Astrocyte (in vitro differentiated cells and primary cell): ENCODE measurements around the gene PEA15. TPM values are rescaled to one million over a fixed set of nuclear protein-coding genes. Genes with fewer than 3 reads are reported as not detected.

Experiments used
- DNase-seq: peaks from one replicate; pipeline ENCODE4 v3.0.0-alpha.2; 2010; ENCODE audit warnings: low read depth
- FAIRE-seq: peaks from 2 replicates; lab custom pipeline; 2011; peaks lifted over from hg19 to GRCh38; lab: Jason Lieb, UNC
- H2AFZ ChIP-seq: 2 replicates; pipeline ENCODE4 v1.6.0; 2012; ENCODE audit warnings: low read depth, low read length, inconsistent platforms
- H3K27ac ChIP-seq: 2 replicates; pipeline ENCODE4 v1.5.1; 2011; ENCODE audit warnings: low read depth, low read length, inconsistent platforms
- H3K27me3 ChIP-seq: 2 replicates; pipeline ENCODE4 v1.6.0; 2011; ENCODE audit warnings: low read length, inconsistent platforms; ENCODE audit not compliant: insufficient read depth
- H3K36me3 ChIP-seq: 2 replicates; pipeline ENCODE4 v1.5.1; 2011; ENCODE audit warnings: low read length, inconsistent platforms; ENCODE audit not compliant: insufficient read depth
- H3K4me1 ChIP-seq: 2 replicates; pipeline ENCODE4 v1.5.1; 2011; ENCODE audit warnings: low read length, inconsistent platforms; ENCODE audit not compliant: insufficient read depth
- H3K4me2 ChIP-seq: 2 replicates; pipeline ENCODE4 v1.6.0; 2012; ENCODE audit warnings: low read length, inconsistent platforms
- H3K4me3 ChIP-seq: 2 replicates; pipeline ENCODE4 v1.5.1; 2011; ENCODE audit warnings: low read depth, mild to moderate bottlenecking, low read length, inconsistent platforms; ENCODE audit not compliant: insufficient read depth
- H3K79me2 ChIP-seq: 2 replicates; pipeline ENCODE4 v1.6.0; 2012; ENCODE audit warnings: mild to moderate bottlenecking, low read length, inconsistent platforms; ENCODE audit not compliant: insufficient read depth
- H3K9ac ChIP-seq: 2 replicates; pipeline ENCODE4 v1.6.0; 2012; ENCODE audit warnings: mild to moderate bottlenecking, low read length, inconsistent platforms
- H3K9me3 ChIP-seq: 2 replicates; pipeline ENCODE4 v1.5.1; 2012; ENCODE audit warnings: low read depth, mild to moderate bottlenecking, low read length, inconsistent platforms; ENCODE audit not compliant: insufficient read depth
- H4K20me1 ChIP-seq: 2 replicates; pipeline ENCODE4 v1.6.0; 2012; ENCODE audit warnings: low read length, inconsistent platforms; ENCODE audit not compliant: insufficient read depth
- H3K27ac Mint-ChIP-seq: one replicate; pipeline ENCODE4 v1.8.0; 2021; ENCODE audit warnings: mild to moderate bottlenecking, mixed read lengths; ENCODE audit not compliant: unreplicated experiment
- H3K27me3 Mint-ChIP-seq: one replicate; pipeline ENCODE4 v1.8.0; 2021; ENCODE audit warnings: low read depth, mixed read lengths; ENCODE audit not compliant: unreplicated experiment
- H3K36me3 Mint-ChIP-seq: one replicate; pipeline ENCODE4 v1.8.0; 2021; ENCODE audit warnings: low read depth, mixed read lengths; ENCODE audit not compliant: unreplicated experiment
- H3K4me1 Mint-ChIP-seq: one replicate; pipeline ENCODE4 v1.8.0; 2021; ENCODE audit warnings: low read depth, mixed read lengths; ENCODE audit not compliant: unreplicated experiment
- H3K4me3 Mint-ChIP-seq: one replicate; pipeline ENCODE4 v1.8.0; 2021; ENCODE audit warnings: mild to moderate bottlenecking, moderate library complexity, mixed read lengths; ENCODE audit not compliant: unreplicated experiment
- H3K9me3 Mint-ChIP-seq: one replicate; pipeline ENCODE4 v1.8.0; 2021; ENCODE audit warnings: mild to moderate bottlenecking, mixed read lengths; ENCODE audit not compliant: unreplicated experiment
- EZH2 ChIP-seq: IDR thresholded peaks from 2 replicates; pipeline ENCODE4 v1.6.1; 2012; ENCODE audit warnings: mild to moderate bottlenecking, low read length, inconsistent platforms; ENCODE audit not compliant: insufficient read depth
- total RNA-seq: library from RNA; stranded (reverse); gene quantifications from 2 replicates; pipeline ENCODE4 v1.2.1, GENCODE V29; 2021
- TF ChIP-seq, protein P1 (sequence below): IDR thresholded peaks from 2 replicates; pipeline ENCODE4 v1.5.1; 2011; ENCODE audit warnings: low read depth, mild to moderate bottlenecking, inconsistent platforms, low read length, moderate library complexity; ENCODE audit not compliant: insufficient read depth

PEA15 gene
- total RNA-seq, 1 donor from 2014 or later = 470 TPM

DNA sequence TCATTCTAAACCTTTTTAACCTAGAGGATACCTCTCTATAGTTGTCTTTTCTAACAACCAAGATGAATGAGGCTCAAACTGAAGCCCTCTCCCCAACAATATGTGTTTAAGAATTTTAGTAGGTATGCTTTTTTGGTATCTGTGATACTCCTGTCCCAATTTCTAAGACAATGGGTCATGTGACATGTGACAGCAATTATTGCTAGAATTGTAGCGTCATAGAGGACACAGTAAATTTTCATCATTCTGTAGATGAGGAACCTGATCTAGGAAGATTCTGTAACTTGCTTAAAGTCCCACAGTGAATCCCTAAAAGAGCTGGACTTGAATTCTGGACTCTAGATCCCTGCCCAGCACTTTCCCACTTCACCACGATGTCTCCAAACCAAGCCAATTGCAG is 26.5 kb upstream of the PEA15 start:
- H3K36me3 Mint-ChIP-seq = no peaks in the 10 kb centered on the region
- H3K9me3 Mint-ChIP-seq = peaks cover 2% of the 10 kb centered on the region

DNA sequence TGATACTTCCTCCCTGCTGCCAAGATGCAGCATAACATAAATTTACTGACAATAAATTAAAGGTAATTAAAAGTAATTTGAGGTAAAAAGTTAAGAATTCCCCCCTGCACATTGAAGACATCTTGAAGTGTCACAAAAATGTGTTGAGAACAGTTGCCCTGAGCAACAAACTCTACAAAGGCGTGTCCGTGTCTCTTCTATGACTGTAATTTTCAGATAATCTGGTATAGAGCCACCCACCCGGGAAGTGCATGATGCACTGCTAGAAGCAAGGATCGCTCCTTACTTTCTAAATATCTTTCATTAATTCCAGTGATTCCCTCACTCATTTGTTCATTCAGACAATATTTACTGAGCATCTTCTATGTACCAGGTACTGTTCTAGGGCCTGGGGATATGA is 25.8 kb upstream of the PEA15 start:
- H3K9ac ChIP-seq = no peak overlapping the region
- H2AFZ ChIP-seq = no peak overlapping the region
- peaks cover 14% of the 10 kb centered on the region for H3K4me1 Mint-ChIP-seq
- H3K36me3 ChIP-seq = no peaks in the 10 kb centered on the region
- no peaks in the 10 kb centered on the region for H4K20me1 ChIP-seq
- no peaks in the 10 kb centered on the region for H3K79me2 ChIP-seq
- TF ChIP-seq, protein P1, sequence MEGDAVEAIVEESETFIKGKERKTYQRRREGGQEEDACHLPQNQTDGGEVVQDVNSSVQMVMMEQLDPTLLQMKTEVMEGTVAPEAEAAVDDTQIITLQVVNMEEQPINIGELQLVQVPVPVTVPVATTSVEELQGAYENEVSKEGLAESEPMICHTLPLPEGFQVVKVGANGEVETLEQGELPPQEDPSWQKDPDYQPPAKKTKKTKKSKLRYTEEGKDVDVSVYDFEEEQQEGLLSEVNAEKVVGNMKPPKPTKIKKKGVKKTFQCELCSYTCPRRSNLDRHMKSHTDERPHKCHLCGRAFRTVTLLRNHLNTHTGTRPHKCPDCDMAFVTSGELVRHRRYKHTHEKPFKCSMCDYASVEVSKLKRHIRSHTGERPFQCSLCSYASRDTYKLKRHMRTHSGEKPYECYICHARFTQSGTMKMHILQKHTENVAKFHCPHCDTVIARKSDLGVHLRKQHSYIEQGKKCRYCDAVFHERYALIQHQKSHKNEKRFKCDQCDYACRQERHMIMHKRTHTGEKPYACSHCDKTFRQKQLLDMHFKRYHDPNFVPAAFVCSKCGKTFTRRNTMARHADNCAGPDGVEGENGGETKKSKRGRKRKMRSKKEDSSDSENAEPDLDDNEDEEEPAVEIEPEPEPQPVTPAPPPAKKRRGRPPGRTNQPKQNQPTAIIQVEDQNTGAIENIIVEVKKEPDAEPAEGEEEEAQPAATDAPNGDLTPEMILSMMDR = no peak
- TF ChIP-seq EZH2 = no peak
- peaks cover 2% of the 10 kb centered on the region for H3K9me3 Mint-ChIP-seq
- FAIRE-seq (no peak), DNase-seq (no peak)
- no peaks in the 10 kb centered on the region for H3K36me3 Mint-ChIP-seq
- no peaks in the 10 kb centered on the region for H3K4me1 ChIP-seq
- H3K4me3 Mint-ChIP-seq = no peak overlapping the region
- no peaks in the 10 kb centered on the region for H3K27me3 ChIP-seq
- H3K27ac Mint-ChIP-seq = no peak overlapping the region
- H3K4me2 ChIP-seq = no peak overlapping the region
- H3K9me3 ChIP-seq = no peaks in the 10 kb centered on the region
- H3K27me3 Mint-ChIP-seq = peaks cover 6% of the 10 kb centered on the region
- H3K4me3 ChIP-seq = no peak overlapping the region
- no peak overlapping the region for H3K27ac ChIP-seq

More for the DNA sequence above, 26.5 kb upstream of the PEA15 start:
- DNase-seq (no peak), FAIRE-seq (no peak)
- no peak overlapping the region for H3K27ac ChIP-seq
- Mint-ChIP-seq H3K27ac (no peak overlapping the region), H3K4me1 (peaks cover 14% of the 10 kb centered on the region), H3K4me3 (no peak overlapping the region), H3K27me3 (peaks cover 12% of the 10 kb centered on the region)
- TF ChIP-seq, protein P1 = no peak
- no peak for TF ChIP-seq EZH2
- H3K4me1 ChIP-seq = no peaks in the 10 kb centered on the region
- H3K27me3 ChIP-seq = peaks cover 2% of the 10 kb centered on the region
- H3K9ac ChIP-seq = no peak overlapping the region
- H3K4me3 ChIP-seq = no peak overlapping the region
- no peak overlapping the region for H2AFZ ChIP-seq
- H3K9me3 ChIP-seq = no peaks in the 10 kb centered on the region
- no peaks in the 10 kb centered on the region for H3K36me3 ChIP-seq
- H3K79me2 ChIP-seq = no peaks in the 10 kb centered on the region
- H4K20me1 ChIP-seq = no peaks in the 10 kb centered on the region
- no peak overlapping the region for H3K4me2 ChIP-seq

DNA sequence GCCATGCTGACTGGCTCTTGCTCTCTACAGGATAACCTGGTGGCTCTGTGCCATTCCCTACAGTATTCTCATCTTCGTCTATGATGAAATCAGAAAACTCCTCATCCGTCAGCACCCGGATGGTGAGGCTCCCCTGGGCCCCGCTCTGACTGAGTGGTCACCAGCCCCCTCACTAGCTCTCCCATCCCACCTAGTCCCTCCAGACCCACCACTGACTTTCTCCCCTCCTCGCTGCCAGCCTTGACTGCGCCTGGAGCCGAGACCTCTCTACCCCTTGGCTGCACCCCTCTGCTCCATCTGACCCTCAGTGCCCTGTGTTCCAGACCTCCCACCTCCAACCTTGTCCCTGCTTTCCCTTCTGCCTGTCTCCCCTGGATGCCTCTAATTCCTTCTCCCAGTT is 18.9 kb upstream of the PEA15 start:
- Histone ChIP-seq H3K9ac (no peak overlapping the region), H3K27ac (no peak overlapping the region), H3K4me2 (no peak overlapping the region), H3K36me3 (no peaks in the 10 kb centered on the region), H3K4me1 (peaks cover 5% of the 10 kb centered on the region), H3K9me3 (no peaks in the 10 kb centered on the region), H4K20me1 (no peaks in the 10 kb centered on the region), H3K79me2 (no peaks in the 10 kb centered on the region), H3K4me3 (no peak overlapping the region), H3K27me3 (no peaks in the 10 kb centered on the region), H2AFZ (no peak overlapping the region)
- DNase-seq (no peak), FAIRE-seq (no peak)
- Mint-ChIP-seq H3K27ac (no peak overlapping the region), H3K9me3 (no peaks in the 10 kb centered on the region), H3K4me1 (peaks cover 14% of the 10 kb centered on the region), H3K36me3 (peaks cover 4% of the 10 kb centered on the region), H3K4me3 (no peak overlapping the region), H3K27me3 (peaks cover 18% of the 10 kb centered on the region)
- no peak for TF ChIP-seq EZH2
- TF ChIP-seq, protein P1 = no peak
